ENCODE data around the gene GPAT3. TPM values are rescaled to one million over a fixed set of nuclear protein-coding genes. Genes with fewer than 3 reads are reported as not detected.
"Not testable (repeated sequence)": the region's sequence is repeated elsewhere in the genome, so short reads cannot be mapped to it uniquely, and the experiment has no call there.

GPAT3 gene
- total RNA-seq, 1 experiment from 2014 or later: 0.30 TPM

- Mint-ChIP-seq H3K36me3 (ENCODE audit: insufficient read depth, unreplicated experiment) (no peaks in the 10 kb centered on the region), H3K27me3 (ENCODE audit: insufficient read depth, unreplicated experiment) (peaks cover 14% of the 10 kb centered on the region), H3K4me1 (ENCODE audit: insufficient read depth, unreplicated experiment) (peaks cover 11% of the 10 kb centered on the region), H3K9me3 (ENCODE audit: unreplicated experiment) (no peaks in the 10 kb centered on the region), H3K4me3 (ENCODE audit: unreplicated experiment) (no peak overlapping the region), H3K27ac (ENCODE audit: low read depth, unreplicated experiment) (no peak overlapping the region)
- no peak for TF ChIP-seq CTCF (IDR thresholded peaks at IDR 0.05; ENCODE audit: unreplicated experiment)
- no TSS peak for BruUV-seq (replicated peaks)
- POLR2A ChIA-PET: no interaction called here
- CTCF ChIA-PET: no interaction called here
- intact Hi-C loops (cut with micrococcal nuclease): no loop called here
- no peak for DNase-seq (ENCODE audit: unreplicated experiment)
Observed at GRCh38 chr4:83574247-83574646, 38.3 kb downstream of the GPAT3 start.

GRCh38 chr4:83576237-83576636 lies 40.3 kb downstream of the GPAT3 start:
- H3K27me3 Mint-ChIP-seq (ENCODE audit: insufficient read depth, unreplicated experiment): peaks cover 33% of the 10 kb centered on the region
- H3K4me3 Mint-ChIP-seq (ENCODE audit: unreplicated experiment); H3K36me3 Mint-ChIP-seq (ENCODE audit: insufficient read depth, unreplicated experiment); H3K4me1 Mint-ChIP-seq (ENCODE audit: insufficient read depth, unreplicated experiment); DNase-seq (ENCODE audit: unreplicated experiment); H3K27ac Mint-ChIP-seq (ENCODE audit: low read depth, unreplicated experiment); H3K9me3 Mint-ChIP-seq (ENCODE audit: unreplicated experiment); BruUV-seq (replicated peaks); intact Hi-C loops (cut with micrococcal nuclease): not testable (repeated sequence)
- POLR2A ChIA-PET: interaction anchor here (0.6 kb wide), 2 partner anchors 87 to 146 kb away, joined by 3 to 4 read pairs; no protein-coding TSS in a partner anchor
- CTCF ChIA-PET: interaction anchor here (0.8 kb wide), 1 partner anchor 14 kb away, joined by 3 read pairs; no protein-coding TSS in a partner anchor

- DNase-seq (ENCODE audit: unreplicated experiment): no peak
- Mint-ChIP-seq H3K36me3 (ENCODE audit: insufficient read depth, unreplicated experiment) (no peaks in the 10 kb centered on the region), H3K4me3 (ENCODE audit: unreplicated experiment) (no peak overlapping the region), H3K27ac (ENCODE audit: low read depth, unreplicated experiment) (no peak overlapping the region), H3K27me3 (ENCODE audit: insufficient read depth, unreplicated experiment) (peaks cover 41% of the 10 kb centered on the region), H3K4me1 (ENCODE audit: insufficient read depth, unreplicated experiment) (peaks cover 12% of the 10 kb centered on the region), H3K9me3 (ENCODE audit: unreplicated experiment) (no peaks in the 10 kb centered on the region)
- no peak for TF ChIP-seq CTCF (IDR thresholded peaks at IDR 0.05; ENCODE audit: unreplicated experiment)
- ChIA-PET CTCF (interaction anchor here (0.6 to 2.7 kb wide), 8 partner anchors 9 to 918 kb away, joined by 3 to 13 read pairs (median 3); no protein-coding TSS in a partner anchor), POLR2A (interaction anchor here (0.5 to 1.7 kb wide), 7 partner anchors 9 to 1295 kb away, joined by 3 to 5 read pairs (median 3); no protein-coding TSS in a partner anchor)
- no TSS peak for BruUV-seq (replicated peaks)
- intact Hi-C loops (cut with micrococcal nuclease): no loop called here
Observed at GRCh38 chr4:83581411-83582288, 45.7 kb downstream of the GPAT3 start.

- ChIA-PET CTCF (interaction anchor here (0.7 to 2.7 kb wide), 5 partner anchors 15 to 57 kb away, joined by 3 to 13 read pairs (median 3); no protein-coding TSS in a partner anchor), POLR2A (interaction anchor here (0.9 to 1.7 kb wide), 7 partner anchors 10 to 91 kb away, joined by 3 to 5 read pairs (median 4); no protein-coding TSS in a partner anchor)
- BruUV-seq (replicated peaks): no TSS peak
- H3K4me1 Mint-ChIP-seq (ENCODE audit: insufficient read depth, unreplicated experiment): peaks cover 12% of the 10 kb centered on the region
- intact Hi-C loops (cut with micrococcal nuclease): no loop called here
- peak; percentile 97 for DNase-seq (ENCODE audit: unreplicated experiment)
- H3K9me3 Mint-ChIP-seq (ENCODE audit: unreplicated experiment): no peaks in the 10 kb centered on the region
- no peak overlapping the region for H3K4me3 Mint-ChIP-seq (ENCODE audit: unreplicated experiment)
- no peaks in the 10 kb centered on the region for H3K36me3 Mint-ChIP-seq (ENCODE audit: insufficient read depth, unreplicated experiment)
- no peak overlapping the region for H3K27ac Mint-ChIP-seq (ENCODE audit: low read depth, unreplicated experiment)
- TF ChIP-seq CTCF (IDR thresholded peaks at IDR 0.05; ENCODE audit: unreplicated experiment): no peak
- peaks cover 41% of the 10 kb centered on the region for H3K27me3 Mint-ChIP-seq (ENCODE audit: insufficient read depth, unreplicated experiment)
Observed at GRCh38 chr4:83582289-83582785, 46.4 kb downstream of the GPAT3 start.
